Measurements from ENCODE around the gene DICER1.

- TF ChIP-seq CTCF (conservative IDR thresholded peaks at IDR 0.05; ENCODE audit: low read depth in 2 of 2) (peak; percentile 28 to 44), EZH2phosphoT487 (IDR thresholded peaks at IDR 0.05; ENCODE audit: unreplicated experiment) (no peak), EZH2 (IDR thresholded peaks at IDR 0.05; ENCODE audit: low read depth, unreplicated experiment) (no peak)
These were observed 38.9 kb upstream of the DICER1 start for GRCh38 chr14:95196268-95196667.
